Left hindlimb (tissue), 1 donor: ENCODE measurements around the gene CAPN10.

Source experiments
- DNase-seq: peaks from one replicate; pipeline ENCODE4 v3.0.0-alpha.2; 2018

The CAPN10 gene

GRCh38 chr2:240626531-240627300 is 40.2 kb downstream of the CAPN10 start:
- DNase-seq, result peak; percentile 35

- DNase-seq, result peak; percentile 31
Measured at GRCh38 chr2:240627736-240628506, 41.4 kb downstream of the CAPN10 start.

DNA sequence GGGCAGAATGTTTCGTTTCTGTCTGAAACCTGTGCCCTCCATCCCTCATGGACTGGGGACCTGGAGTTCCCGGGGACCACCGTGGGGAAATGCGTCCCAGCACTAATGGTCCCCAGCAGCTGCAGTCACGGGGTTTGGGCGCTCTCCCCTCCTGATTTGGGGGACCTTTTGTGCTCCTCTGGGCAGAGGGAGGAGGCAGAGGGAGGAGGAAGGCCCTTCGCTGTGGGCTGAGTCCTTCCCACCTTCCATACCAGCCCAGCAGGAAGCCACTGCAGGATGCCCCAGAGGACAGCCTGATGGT is 41.9 kb downstream of the CAPN10 start:
- peak; percentile 14 for DNase-seq

GRCh38 chr2:240628808-240629618 is 42.5 kb downstream of the CAPN10 start:
- peak; percentile 26 for DNase-seq

DNA sequence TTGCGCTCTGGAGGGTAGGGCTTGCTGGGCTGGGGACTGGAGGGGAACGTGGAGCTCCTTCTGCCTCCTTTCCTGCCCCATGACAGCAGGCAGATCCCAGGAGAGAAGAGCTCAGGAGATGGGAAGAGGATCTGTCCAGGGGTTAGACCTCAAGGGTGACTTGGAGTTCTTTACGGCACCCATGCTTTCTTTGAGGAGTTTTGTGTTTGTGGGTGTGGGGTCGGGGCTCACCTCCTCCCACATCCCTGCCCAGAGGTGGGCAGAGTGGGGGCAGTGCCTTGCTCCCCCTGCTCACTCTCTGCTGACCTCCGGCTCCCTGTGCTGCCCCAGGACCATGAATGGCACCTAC is 43.1 kb downstream of the CAPN10 start:
- no peak for DNase-seq

DNA sequence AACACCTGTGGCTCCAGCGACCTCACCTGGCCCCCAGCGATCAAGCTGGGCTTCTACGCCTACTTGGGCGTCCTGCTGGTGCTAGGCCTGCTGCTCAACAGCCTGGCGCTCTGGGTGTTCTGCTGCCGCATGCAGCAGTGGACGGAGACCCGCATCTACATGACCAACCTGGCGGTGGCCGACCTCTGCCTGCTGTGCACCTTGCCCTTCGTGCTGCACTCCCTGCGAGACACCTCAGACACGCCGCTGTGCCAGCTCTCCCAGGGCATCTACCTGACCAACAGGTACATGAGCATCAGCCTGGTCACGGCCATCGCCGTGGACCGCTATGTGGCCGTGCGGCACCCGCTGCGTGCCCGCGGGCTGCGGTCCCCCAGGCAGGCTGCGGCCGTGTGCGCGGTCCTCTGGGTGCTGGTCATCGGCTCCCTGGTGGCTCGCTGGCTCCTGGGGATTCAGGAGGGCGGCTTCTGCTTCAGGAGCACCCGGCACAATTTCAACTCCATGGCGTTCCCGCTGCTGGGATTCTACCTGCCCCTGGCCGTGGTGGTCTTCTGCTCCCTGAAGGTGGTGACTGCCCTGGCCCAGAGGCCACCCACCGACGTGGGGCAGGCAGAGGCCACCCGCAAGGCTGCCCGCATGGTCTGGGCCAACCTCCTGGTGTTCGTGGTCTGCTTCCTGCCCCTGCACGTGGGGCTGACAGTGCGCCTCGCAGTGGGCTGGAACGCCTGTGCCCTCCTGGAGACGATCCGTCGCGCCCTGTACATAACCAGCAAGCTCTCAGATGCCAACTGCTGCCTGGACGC is 43.6 kb downstream of the CAPN10 start:
- peak; percentile 11 for DNase-seq

GRCh38 chr2:240630771-240631547 is 44.4 kb downstream of the CAPN10 start:
- DNase-seq, result peak; percentile 8

- peak; percentile 32 for DNase-seq
Measured at GRCh38 chr2:240631548-240632305, 45.2 kb downstream of the CAPN10 start.

DNA sequence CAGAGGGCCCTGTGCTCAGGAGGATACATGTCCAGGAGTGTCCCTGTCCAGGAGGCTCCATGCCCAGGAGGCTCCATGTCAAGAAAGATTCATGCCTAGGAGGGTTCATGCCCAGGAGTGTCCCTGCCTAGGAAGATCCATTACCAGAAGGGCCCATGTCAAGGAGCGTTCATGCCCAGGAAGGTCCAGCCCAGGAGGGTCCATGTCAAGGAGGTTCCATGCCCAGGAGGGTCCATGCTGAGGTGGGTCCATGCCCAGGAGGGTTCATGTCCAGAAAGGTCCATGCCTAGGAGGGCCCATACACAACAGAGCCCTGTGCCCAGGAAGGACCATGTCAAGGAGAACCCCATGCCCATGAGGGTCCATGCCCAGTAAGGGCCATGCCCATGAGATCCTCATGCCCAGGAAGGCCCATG is 45.8 kb downstream of the CAPN10 start:
- no peak for DNase-seq

GRCh38 chr2:240635121-240635997 is 48.8 kb downstream of the CAPN10 start:
- peak; percentile 13 for DNase-seq

GRCh38 chr2:240635998-240636547 is 49.5 kb downstream of the CAPN10 start:
- no peak for DNase-seq

DNA sequence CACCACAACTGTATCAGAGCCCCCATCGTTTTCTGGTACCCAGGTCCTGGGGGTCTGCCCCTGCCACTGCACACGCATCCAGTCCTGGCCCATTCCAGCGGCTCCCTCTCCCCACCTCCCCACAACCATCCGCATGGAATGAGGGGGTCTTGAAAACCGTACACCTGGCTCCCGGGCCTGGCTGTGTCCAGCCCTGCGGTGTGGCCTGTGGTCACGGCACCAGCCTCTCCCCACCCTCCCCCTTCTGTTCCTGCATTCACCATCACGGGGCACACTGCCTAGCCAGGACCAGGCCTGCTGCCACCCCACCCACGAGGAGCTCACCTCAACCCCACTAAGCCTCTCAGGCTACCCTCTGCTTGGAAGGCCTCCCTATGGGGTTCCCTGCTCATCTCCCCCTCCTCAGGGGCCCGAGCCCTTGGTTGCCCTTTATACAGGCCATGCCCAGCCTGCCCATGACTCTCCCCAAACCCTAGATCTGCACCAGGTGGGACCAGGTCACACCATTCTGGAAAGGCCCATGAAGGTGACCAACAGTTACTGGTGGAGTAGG is 50.1 kb downstream of the CAPN10 start:
- DNase-seq, result peak; percentile 13

DNA sequence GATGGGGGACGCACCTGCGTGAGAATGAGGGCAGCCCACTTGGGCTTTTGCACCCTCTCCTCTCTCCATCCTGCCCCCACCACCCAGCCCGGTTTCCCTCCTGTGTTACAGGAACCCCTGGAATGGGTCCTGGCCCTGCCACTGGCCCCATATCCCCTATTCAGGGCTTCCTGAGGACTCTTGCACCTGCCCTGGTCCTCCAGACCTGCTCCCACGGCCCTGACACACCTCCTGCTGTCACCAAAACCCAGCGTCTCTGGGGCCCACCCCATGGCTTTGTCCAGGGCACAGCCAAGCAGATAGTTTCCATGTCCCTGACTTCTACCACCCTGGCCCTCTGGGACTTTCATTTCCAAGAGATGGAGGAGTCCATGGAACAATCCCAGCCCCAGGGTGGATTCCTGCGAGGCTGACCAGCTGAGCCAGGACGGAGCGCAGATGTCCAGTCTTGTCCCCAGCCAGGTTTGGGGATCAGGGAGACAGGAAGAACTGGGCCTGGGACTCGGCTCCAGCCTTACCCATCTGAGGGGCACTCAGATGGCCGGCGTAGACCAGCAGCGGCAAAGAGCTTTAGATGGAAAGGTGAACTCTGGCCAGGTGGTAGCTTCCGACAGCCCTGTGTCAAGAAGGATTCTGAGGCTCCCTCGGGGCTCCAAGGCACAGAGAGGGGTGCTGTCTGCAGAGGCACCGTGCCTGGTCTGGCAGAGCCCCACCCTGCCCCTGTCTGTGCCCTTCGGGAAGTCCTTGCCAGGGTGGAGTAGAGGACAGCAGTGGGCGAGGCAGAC is 50.8 kb downstream of the CAPN10 start:
- DNase-seq, result peak; percentile 24

- DNase-seq, result no peak
Measured at GRCh38 chr2:240637901-240638345, 51.4 kb downstream of the CAPN10 start.

- DNase-seq, result peak; percentile 42
Measured at GRCh38 chr2:240638512-240639160, 52.1 kb downstream of the CAPN10 start.

- DNase-seq, result peak; percentile 20
Measured at GRCh38 chr2:240639566-240639965, 53.0 kb downstream of the CAPN10 start.

- peak; percentile 37 for DNase-seq
Measured at GRCh38 chr2:240640939-240641338, 54.4 kb downstream of the CAPN10 start.
